ENCODE data around the gene CFAP141. TPM values are rescaled to one million over a fixed set of nuclear protein-coding genes. Genes with fewer than 3 reads are reported as not detected.

The CFAP141 gene
- total RNA-seq (ENCODE audit: low replicate concordance) = not detected in 2 replicates
- long read RNA-seq = 0 reads

DNA sequence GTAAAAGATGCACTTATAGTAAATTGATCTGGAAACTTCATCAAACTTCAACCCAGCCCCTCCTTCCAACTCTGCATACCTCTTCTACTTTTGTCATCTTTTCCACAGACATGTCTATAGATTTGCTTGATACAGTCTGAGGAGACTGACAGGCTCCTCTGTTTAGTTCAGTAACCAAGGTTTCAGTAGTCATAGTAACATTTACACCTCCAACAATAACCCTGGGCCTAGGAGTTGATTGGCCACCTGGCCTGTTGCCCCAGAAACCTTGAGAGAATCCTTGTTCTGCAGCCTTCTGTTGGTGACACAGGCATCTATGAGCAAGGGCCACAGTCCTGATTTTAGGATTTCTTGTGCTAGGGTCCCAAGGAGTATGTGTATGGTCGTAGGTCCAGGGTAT lies at the start of gene CFAP141:
CFAP141 (minus strand) TSS at position 138 of the 400 bp plus-strand sequence; CDS start at position 112, 26 bp downstream.
- DNase-seq (ENCODE audit: extremely low spot score, unreplicated experiment) = no peak
- H3K27ac Mint-ChIP-seq = peak within 1 kb of the TSS; percentile 84
- TF ChIP-seq, protein P1, sequence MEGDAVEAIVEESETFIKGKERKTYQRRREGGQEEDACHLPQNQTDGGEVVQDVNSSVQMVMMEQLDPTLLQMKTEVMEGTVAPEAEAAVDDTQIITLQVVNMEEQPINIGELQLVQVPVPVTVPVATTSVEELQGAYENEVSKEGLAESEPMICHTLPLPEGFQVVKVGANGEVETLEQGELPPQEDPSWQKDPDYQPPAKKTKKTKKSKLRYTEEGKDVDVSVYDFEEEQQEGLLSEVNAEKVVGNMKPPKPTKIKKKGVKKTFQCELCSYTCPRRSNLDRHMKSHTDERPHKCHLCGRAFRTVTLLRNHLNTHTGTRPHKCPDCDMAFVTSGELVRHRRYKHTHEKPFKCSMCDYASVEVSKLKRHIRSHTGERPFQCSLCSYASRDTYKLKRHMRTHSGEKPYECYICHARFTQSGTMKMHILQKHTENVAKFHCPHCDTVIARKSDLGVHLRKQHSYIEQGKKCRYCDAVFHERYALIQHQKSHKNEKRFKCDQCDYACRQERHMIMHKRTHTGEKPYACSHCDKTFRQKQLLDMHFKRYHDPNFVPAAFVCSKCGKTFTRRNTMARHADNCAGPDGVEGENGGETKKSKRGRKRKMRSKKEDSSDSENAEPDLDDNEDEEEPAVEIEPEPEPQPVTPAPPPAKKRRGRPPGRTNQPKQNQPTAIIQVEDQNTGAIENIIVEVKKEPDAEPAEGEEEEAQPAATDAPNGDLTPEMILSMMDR (conservative IDR thresholded peaks at IDR 0.05) = no peak
- H3K9me3 Mint-ChIP-seq = no peaks in the 10 kb centered on the region
- no peak within 1 kb of the TSS for H3K4me3 Mint-ChIP-seq
- no peaks in the 10 kb centered on the region for H3K27me3 Mint-ChIP-seq
- peaks cover 29% of the 10 kb centered on the region for H3K36me3 Mint-ChIP-seq
- peaks cover 5% of the 10 kb centered on the region for H3K4me1 Mint-ChIP-seq (ENCODE audit: unreplicated experiment)

DNA sequence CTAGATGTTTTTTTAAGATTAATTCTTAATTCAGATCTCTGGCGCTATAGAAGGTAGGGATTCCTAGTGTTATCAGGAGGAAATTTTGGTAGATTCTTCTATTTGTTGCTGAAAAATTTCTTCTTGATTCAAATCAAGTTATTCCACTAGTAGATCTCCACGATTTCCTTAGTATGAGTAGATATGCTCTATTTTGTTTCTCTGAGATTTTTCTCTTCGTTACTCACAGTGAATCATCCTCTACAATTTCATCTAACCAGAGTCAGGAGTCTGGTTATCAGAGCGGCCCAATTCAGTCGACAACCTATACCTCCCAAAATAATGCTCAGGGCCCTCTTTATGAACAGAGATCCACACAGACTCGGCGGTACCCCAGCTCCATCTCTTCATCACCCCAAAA lies 47.5 kb upstream of the CFAP141 start:
- TF ChIP-seq, protein P1 (conservative IDR thresholded peaks at IDR 0.05) = no peak
- H3K9me3 Mint-ChIP-seq = no peaks in the 10 kb centered on the region
- no peak for DNase-seq (ENCODE audit: extremely low spot score, unreplicated experiment)
- no peaks in the 10 kb centered on the region for H3K27me3 Mint-ChIP-seq
- no peaks in the 10 kb centered on the region for H3K4me1 Mint-ChIP-seq (ENCODE audit: unreplicated experiment)
- H3K4me3 Mint-ChIP-seq = no peak overlapping the region
- no peak overlapping the region for H3K27ac Mint-ChIP-seq
- H3K36me3 Mint-ChIP-seq = peaks cover 39% of the 10 kb centered on the region

DNA sequence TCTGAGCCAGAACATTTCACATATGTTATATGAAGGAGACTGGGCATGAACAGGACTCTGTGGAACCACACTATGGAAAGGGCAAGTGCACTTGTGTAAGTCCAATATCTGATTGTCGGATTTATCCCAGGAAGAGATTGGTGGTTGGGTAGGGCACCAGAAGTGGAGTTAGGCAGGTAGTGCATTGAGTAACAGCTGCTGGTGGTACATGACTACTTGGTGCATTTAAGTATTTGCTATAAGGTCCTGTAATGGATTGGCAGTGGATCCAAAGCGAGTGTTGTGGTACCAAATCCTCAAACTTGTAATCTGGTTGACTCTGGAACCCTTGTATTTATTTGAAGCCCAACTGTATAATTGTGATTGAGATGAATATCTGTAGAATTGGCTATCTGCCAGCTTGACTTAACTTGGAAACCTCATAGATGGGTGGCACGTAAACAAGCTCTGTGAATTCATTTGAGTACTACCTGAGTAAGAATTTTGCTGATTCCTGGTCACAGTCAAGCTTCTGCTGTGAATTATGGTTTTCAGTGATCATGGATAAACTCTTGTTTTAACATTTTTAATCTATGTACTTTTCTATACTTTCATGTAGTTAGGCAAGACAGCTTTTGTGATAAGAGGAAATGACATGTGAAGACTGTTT lies 35.7 kb upstream of the CFAP141 start:
- H3K4me3 Mint-ChIP-seq = no peak overlapping the region
- DNase-seq (ENCODE audit: extremely low spot score, unreplicated experiment) = no peak
- H3K9me3 Mint-ChIP-seq = no peaks in the 10 kb centered on the region
- H3K4me1 Mint-ChIP-seq (ENCODE audit: unreplicated experiment) = no peaks in the 10 kb centered on the region
- peaks cover 43% of the 10 kb centered on the region for H3K36me3 Mint-ChIP-seq
- TF ChIP-seq, protein P1 (conservative IDR thresholded peaks at IDR 0.05) = no peak
- H3K27me3 Mint-ChIP-seq = no peaks in the 10 kb centered on the region
- no peak overlapping the region for H3K27ac Mint-ChIP-seq

DNA sequence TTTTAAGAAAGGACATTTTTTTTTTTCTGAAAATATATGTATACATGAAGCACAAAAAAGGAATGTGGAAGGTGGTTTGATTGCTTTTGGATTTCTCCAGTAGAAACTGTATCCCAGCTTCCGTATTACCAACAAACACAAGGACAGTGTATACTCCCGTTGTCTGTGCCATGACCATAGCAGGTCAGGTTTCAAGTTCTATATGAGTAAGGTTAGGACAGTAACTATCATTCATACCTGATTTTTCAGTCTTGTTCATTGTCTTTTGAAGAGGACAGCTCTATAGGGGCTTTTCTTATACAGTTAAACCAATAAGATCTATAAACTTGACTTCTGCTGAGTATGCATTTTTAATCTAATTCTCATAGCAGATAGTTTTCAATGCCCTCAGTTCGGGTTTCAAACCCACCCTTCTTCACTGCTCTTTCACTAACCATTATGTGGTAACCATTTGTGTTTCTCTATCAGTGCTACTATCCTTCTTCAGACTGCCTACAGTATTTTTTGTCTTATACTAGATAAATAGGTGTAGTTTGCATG lies 34.2 kb upstream of the CFAP141 start:
- no peak for DNase-seq (ENCODE audit: extremely low spot score, unreplicated experiment)
- no peak overlapping the region for H3K27ac Mint-ChIP-seq
- peaks cover 47% of the 10 kb centered on the region for H3K36me3 Mint-ChIP-seq
- H3K4me3 Mint-ChIP-seq = no peak overlapping the region
- no peaks in the 10 kb centered on the region for H3K27me3 Mint-ChIP-seq
- TF ChIP-seq, protein P1 (conservative IDR thresholded peaks at IDR 0.05) = no peak
- H3K9me3 Mint-ChIP-seq = no peaks in the 10 kb centered on the region
- H3K4me1 Mint-ChIP-seq (ENCODE audit: unreplicated experiment) = no peaks in the 10 kb centered on the region

DNA sequence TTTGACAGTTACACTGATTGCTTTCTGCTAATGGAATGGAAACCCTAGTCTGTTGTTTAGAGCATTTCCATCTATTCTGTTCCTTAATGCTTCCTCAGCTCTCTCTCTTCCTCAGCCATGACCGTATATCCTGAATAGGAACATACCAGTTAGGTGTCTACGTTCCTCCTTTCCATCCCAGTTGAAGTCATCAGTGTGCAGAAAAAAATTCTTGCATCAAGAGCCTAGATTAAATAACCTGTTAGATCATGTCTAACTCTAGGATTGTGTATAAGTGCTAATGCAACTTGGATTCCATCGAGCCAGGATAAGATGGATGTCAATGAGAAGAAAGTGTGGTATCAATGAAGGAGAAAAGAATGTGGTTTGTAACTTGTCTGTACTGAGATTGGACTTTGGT lies 33.4 kb upstream of the CFAP141 start:
- no peak for DNase-seq (ENCODE audit: extremely low spot score, unreplicated experiment)
- Mint-ChIP-seq H3K9me3 (no peaks in the 10 kb centered on the region), H3K27me3 (no peaks in the 10 kb centered on the region), H3K4me3 (no peak overlapping the region), H3K27ac (no peak overlapping the region), H3K36me3 (peaks cover 52% of the 10 kb centered on the region), H3K4me1 (ENCODE audit: unreplicated experiment) (no peaks in the 10 kb centered on the region)
- TF ChIP-seq, protein P1 (conservative IDR thresholded peaks at IDR 0.05) = no peak

Data from type B pancreatic cell (in vitro differentiated cells).